ENCODE results near the gene KIF1B.

Gene KIF1B

GRCh38 chr1:10353693-10354092 lies 143.3 kb downstream of the KIF1B start (continued):
- TF ChIP-seq ZNF148 (tag by site-specific recombination; IDR thresholded peaks at IDR 0.05; ENCODE audit: borderline replicate concordance) (no peak), ZBTB7A (tag by site-specific recombination; IDR thresholded peaks at IDR 0.05; ENCODE audit: low read depth) (no peak), ZNF2 (tag by site-specific recombination; IDR thresholded peaks at IDR 0.05) (no peak), ZNF426 (tag by site-specific recombination; IDR thresholded peaks at IDR 0.05) (no peak), ZNF175 (tag by site-specific recombination; IDR thresholded peaks at IDR 0.05) (no peak), ZBTB10 (tag by site-specific recombination; IDR thresholded peaks at IDR 0.05) (no peak), KLF1 (tag by site-specific recombination; IDR thresholded peaks at IDR 0.05) (no peak), RBAK (tag by site-specific recombination; IDR thresholded peaks at IDR 0.05) (no peak), TRIM28 (IDR thresholded peaks at IDR 0.05; ENCODE audit: borderline replicate concordance, low read length) (no peak), ZNF280D (tag by site-specific recombination; IDR thresholded peaks at IDR 0.05) (no peak), ZNF596 (tag by site-specific recombination; IDR thresholded peaks at IDR 0.05) (no peak), ZNF174 (tag by site-specific recombination; IDR thresholded peaks at IDR 0.05) (no peak)

GRCh38 chr1:10360045-10360444 lies 149.7 kb downstream of the KIF1B start:
- Histone ChIP-seq H3K4me1 (ENCODE audit: control insufficient read depth, insufficient read depth, low read length) (no peaks in the 10 kb centered on the region), H3K9me3 (ENCODE audit: control insufficient read depth, insufficient read depth, low read depth, low read length) (no peaks in the 10 kb centered on the region), H3K27ac (ENCODE audit: extremely low read depth, low read depth, low read length) (no peak overlapping the region), H3K36me3 (ENCODE audit: control insufficient read depth in 2 of 2, insufficient read depth in 1 of 2, low read length in 2 of 2) (peaks cover 18 to 33% of the 10 kb centered on the region in 2 experiments), H3K4me3 (ENCODE audit: low read depth, low read length) (no peak overlapping the region)
- ChIA-PET CTCF (interaction anchor here (0.6 kb wide), 1 partner anchor 17 kb away, joined by 3 read pairs; no protein-coding TSS in a partner anchor), POLR2A (interaction anchor here (0.7 kb wide), 1 partner anchor 14 kb away, joined by 4 read pairs; no protein-coding TSS in a partner anchor)
- TF ChIP-seq ZNF132 (tag by site-specific recombination; IDR thresholded peaks at IDR 0.05; ENCODE audit: borderline replicate concordance) (no peak), HIC1 (tag by site-specific recombination; IDR thresholded peaks at IDR 0.05) (no peak), ZNF830 (tag by site-specific recombination; IDR thresholded peaks at IDR 0.05; ENCODE audit: low read depth) (no peak), ZNF114 (tag by site-specific recombination; IDR thresholded peaks at IDR 0.05) (no peak), ZNF501 (tag by site-specific recombination; IDR thresholded peaks at IDR 0.05) (no peak)
